Stimulated activated CD4-positive, alpha-beta T cell treated with anti-CD3 and anti-CD28 coated beads, Interleukin-2, amount 100 ng/mL, for 48 hours (primary cell): Measurements from ENCODE around the gene PPP1R14C.
"Not testable (repeated sequence)": the region's sequence is repeated elsewhere in the genome, so short reads cannot be mapped to it uniquely, and the experiment has no call there.

Experiments used
- DNase-seq, 2 donors: peaks; one replicate each; pipeline ENCODE4 v3.0.0-alpha.2; 2020

The PPP1R14C gene

GRCh38 chr6:150142670-150143515 is at the start of gene PPP1R14C:
PPP1R14C (plus strand) TSS chr6:150143044; CDS start chr6:150143193, 149 bp downstream.
- DNase-seq = peak in 1 of 2 donors; percentile 12

- DNase-seq = no peak
Observed at GRCh38 chr6:150093397-150093796, 49.4 kb upstream of the PPP1R14C start.

GRCh38 chr6:150098155-150098554 is 44.7 kb upstream of the PPP1R14C start:
- DNase-seq = no peak

GRCh38 chr6:150099546-150099945 is 43.3 kb upstream of the PPP1R14C start:
- DNase-seq = no peak

- DNase-seq = no peak
Observed at GRCh38 chr6:150099953-150100352, 42.9 kb upstream of the PPP1R14C start.

- DNase-seq = no peak
Observed at GRCh38 chr6:150100745-150101144, 42.1 kb upstream of the PPP1R14C start.

- DNase-seq = no peak
Observed at GRCh38 chr6:150102750-150103270, 40.0 kb upstream of the PPP1R14C start.

- no peak for DNase-seq
Observed at GRCh38 chr6:150112233-150112632, 30.6 kb upstream of the PPP1R14C start.

GRCh38 chr6:150115769-150116168 is 27.1 kb upstream of the PPP1R14C start:
- no peak for DNase-seq

GRCh38 chr6:150116200-150116800 is 26.5 kb upstream of the PPP1R14C start:
- DNase-seq = no peak

GRCh38 chr6:150118203-150118602 is 24.6 kb upstream of the PPP1R14C start:
- no peak for DNase-seq

- DNase-seq = no peak
Observed at GRCh38 chr6:150118627-150119026, 24.2 kb upstream of the PPP1R14C start.

- no peak for DNase-seq
Observed at GRCh38 chr6:150119173-150119572, 23.7 kb upstream of the PPP1R14C start.

- no peak for DNase-seq
Observed at GRCh38 chr6:150123645-150124044, 19.2 kb upstream of the PPP1R14C start.

GRCh38 chr6:150124235-150124634 is 18.6 kb upstream of the PPP1R14C start:
- DNase-seq = no peak

GRCh38 chr6:150126641-150127291 is 16.1 kb upstream of the PPP1R14C start:
- DNase-seq = no peak

GRCh38 chr6:150128425-150128824 is 14.4 kb upstream of the PPP1R14C start:
- DNase-seq = no peak

GRCh38 chr6:150129616-150130505 is 13.0 kb upstream of the PPP1R14C start:
- DNase-seq = no peak

- no peak for DNase-seq
Observed at GRCh38 chr6:150133686-150134085, 9.2 kb upstream of the PPP1R14C start.

GRCh38 chr6:150134280-150134920 is 8.4 kb upstream of the PPP1R14C start:
- no peak for DNase-seq

GRCh38 chr6:150137711-150138110 is 5.1 kb upstream of the PPP1R14C start:
- not testable (repeated sequence) for DNase-seq

GRCh38 chr6:150138638-150139037 is 4.2 kb upstream of the PPP1R14C start:
- DNase-seq = no peak
